ENCODE data around the gene AK5.
A peak's percentile ranks its signal among the peaks of the same experiment; 100 is the strongest.

GRCh38 chr1:77282187-77282865, 507 bp downstream of the AK5 start:
- TF ChIP-seq CTCF (IDR thresholded peaks at IDR 0.05 in 8 of 11, conservative IDR thresholded peaks at IDR 0.05 in 3 of 11) (peak in 1 of 11 experiments; percentile 22), POLR2A (IDR thresholded peaks at IDR 0.05) (no peak)
